GM12892 (cell line): ENCODE results near the gene CTAG1B.

Source experiments
- POLR2A ChIP-seq: IDR thresholded peaks from 2 replicates; pipeline ENCODE4 v1.6.1; 2011; ENCODE audit warnings: low read depth, low read length, control low read depth
- TAF1 ChIP-seq: IDR thresholded peaks from 2 replicates; pipeline ENCODE4 v1.6.1; 2011; ENCODE audit warnings: low read depth, mild to moderate bottlenecking, control low read depth, low read length, borderline replicate concordance

- TF ChIP-seq POLR2A: no peak
- TF ChIP-seq TAF1: no peak
These were observed 39.9 kb upstream of the CTAG1B start for GRCh38 chrX:154658957-154659356.
